ENCODE data around the gene DHX57. TPM values are rescaled to one million over a fixed set of nuclear protein-coding genes. Genes with fewer than 3 reads are reported as not detected.

Gene DHX57
- total RNA-seq, 1 donor from 2014 or later = 15.1 TPM

DNA sequence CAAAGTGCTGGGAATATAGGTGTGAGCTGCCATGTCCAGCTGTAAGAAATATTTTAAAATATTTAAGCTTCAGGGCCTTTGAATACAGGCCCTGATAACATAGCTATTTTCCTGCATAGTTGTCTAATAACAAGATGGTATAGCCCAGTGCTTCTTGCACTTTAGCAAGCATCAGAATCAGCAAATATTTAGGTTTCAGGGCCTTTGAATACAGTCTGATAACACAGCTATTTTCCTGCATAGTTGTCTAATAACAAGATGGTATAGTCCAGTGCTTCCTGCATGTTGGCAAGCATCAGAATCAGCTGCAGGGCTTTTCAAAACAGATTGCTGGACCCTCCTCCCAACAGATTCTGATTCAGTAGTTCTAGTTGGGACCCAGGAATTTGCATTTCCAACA lies 92.1 kb downstream of the DHX57 start:
- DNase-seq (no peak), ATAC-seq (no peak)
- Histone ChIP-seq H3K4me1 (peaks cover 9% of the 10 kb centered on the region), H3K27ac (no peak overlapping the region), H3K36me3 (peaks cover 15% of the 10 kb centered on the region), H3K9me3 (no peaks in the 10 kb centered on the region), H3K27me3 (no peaks in the 10 kb centered on the region), H3K4me3 (no peak overlapping the region)
- intact Hi-C loops (cut with DNase I) = no loop called here
- TF ChIP-seq, protein P1, sequence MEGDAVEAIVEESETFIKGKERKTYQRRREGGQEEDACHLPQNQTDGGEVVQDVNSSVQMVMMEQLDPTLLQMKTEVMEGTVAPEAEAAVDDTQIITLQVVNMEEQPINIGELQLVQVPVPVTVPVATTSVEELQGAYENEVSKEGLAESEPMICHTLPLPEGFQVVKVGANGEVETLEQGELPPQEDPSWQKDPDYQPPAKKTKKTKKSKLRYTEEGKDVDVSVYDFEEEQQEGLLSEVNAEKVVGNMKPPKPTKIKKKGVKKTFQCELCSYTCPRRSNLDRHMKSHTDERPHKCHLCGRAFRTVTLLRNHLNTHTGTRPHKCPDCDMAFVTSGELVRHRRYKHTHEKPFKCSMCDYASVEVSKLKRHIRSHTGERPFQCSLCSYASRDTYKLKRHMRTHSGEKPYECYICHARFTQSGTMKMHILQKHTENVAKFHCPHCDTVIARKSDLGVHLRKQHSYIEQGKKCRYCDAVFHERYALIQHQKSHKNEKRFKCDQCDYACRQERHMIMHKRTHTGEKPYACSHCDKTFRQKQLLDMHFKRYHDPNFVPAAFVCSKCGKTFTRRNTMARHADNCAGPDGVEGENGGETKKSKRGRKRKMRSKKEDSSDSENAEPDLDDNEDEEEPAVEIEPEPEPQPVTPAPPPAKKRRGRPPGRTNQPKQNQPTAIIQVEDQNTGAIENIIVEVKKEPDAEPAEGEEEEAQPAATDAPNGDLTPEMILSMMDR (IDR thresholded peaks at IDR 0.05) = no peak

DNA sequence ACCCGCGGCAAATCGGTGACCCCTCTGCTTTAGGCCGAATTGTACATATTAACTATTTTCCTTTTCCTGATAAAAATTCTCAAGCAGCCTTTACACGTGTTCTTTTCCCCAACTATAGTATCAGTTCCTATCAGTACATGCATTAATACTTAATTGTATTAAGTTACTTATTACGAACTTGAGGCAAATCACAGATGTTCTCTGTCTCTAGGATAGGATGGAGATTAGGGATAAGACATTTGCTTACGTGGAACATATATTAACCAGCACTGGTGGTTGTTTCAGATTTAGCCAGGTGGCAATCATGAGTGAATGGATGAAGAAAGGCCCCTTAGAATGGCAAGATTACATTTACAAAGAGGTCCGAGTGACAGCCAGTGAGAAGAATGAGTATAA lies 97.0 kb downstream of the DHX57 start:
- no peak for ATAC-seq
- Histone ChIP-seq H3K27me3 (no peaks in the 10 kb centered on the region), H3K27ac (peak overlapping the region; percentile 71), H3K4me3 (peak overlapping the region; percentile 80), H3K36me3 (peaks cover 15% of the 10 kb centered on the region), H3K9me3 (no peaks in the 10 kb centered on the region), H3K4me1 (peaks cover 7% of the 10 kb centered on the region)
- no peak for DNase-seq
- TF ChIP-seq, protein P1 (IDR thresholded peaks at IDR 0.05) = no peak
- intact Hi-C loops (cut with DNase I) = no loop called here

DNA sequence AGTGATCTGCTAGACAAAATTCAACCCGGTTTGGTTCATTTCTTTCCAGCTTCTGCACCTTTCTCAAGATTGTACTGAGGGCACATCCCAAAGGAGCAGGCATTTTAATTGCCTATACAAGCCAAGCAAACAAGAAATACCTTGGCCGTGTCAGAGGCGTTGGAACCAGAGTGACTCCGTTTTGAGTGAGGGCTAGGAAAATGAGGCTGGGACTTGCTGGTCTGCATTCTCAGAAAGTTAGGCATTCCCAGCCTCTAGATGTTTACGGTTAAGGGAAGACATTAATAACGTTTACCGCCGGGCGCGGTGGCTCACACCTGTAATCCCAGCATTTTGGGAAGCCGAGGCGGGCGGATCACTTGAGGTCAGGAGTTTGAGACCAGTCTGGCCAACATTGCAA lies 99.2 kb downstream of the DHX57 start:
- H3K36me3 ChIP-seq = peaks cover 9% of the 10 kb centered on the region
- TF ChIP-seq, protein P1 (IDR thresholded peaks at IDR 0.05) = no peak
- H3K27ac ChIP-seq = no peak overlapping the region
- no peaks in the 10 kb centered on the region for H3K27me3 ChIP-seq
- no peaks in the 10 kb centered on the region for H3K9me3 ChIP-seq
- intact Hi-C loops (cut with DNase I) = no loop called here
- peaks cover 7% of the 10 kb centered on the region for H3K4me1 ChIP-seq
- ATAC-seq (no peak), DNase-seq (no peak)
- no peak overlapping the region for H3K4me3 ChIP-seq

DNA sequence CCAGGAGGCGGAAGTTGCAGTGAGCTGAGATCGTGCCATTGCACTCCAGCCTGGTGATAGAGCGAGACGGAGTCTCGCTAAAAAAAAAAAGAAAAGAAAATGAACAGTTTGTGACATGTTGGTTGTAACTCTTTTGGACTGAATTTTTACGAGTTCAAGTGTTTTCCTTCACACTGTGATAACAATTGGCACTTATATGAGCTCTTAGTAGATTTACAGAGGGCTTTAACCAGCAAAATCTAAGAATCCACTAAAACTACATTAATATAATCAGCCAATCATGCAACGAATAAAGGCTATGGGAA lies 99.9 kb downstream of the DHX57 start:
- H3K4me1 ChIP-seq = peaks cover 7% of the 10 kb centered on the region
- H3K27me3 ChIP-seq = no peaks in the 10 kb centered on the region
- H3K4me3 ChIP-seq = no peak overlapping the region
- no peak overlapping the region for H3K27ac ChIP-seq
- TF ChIP-seq, protein P1 (IDR thresholded peaks at IDR 0.05) = no peak
- DNase-seq = no peak
- peaks cover 2% of the 10 kb centered on the region for H3K36me3 ChIP-seq
- intact Hi-C loops (cut with DNase I) = no loop called here
- no peak for ATAC-seq
- H3K9me3 ChIP-seq = no peaks in the 10 kb centered on the region

DNA sequence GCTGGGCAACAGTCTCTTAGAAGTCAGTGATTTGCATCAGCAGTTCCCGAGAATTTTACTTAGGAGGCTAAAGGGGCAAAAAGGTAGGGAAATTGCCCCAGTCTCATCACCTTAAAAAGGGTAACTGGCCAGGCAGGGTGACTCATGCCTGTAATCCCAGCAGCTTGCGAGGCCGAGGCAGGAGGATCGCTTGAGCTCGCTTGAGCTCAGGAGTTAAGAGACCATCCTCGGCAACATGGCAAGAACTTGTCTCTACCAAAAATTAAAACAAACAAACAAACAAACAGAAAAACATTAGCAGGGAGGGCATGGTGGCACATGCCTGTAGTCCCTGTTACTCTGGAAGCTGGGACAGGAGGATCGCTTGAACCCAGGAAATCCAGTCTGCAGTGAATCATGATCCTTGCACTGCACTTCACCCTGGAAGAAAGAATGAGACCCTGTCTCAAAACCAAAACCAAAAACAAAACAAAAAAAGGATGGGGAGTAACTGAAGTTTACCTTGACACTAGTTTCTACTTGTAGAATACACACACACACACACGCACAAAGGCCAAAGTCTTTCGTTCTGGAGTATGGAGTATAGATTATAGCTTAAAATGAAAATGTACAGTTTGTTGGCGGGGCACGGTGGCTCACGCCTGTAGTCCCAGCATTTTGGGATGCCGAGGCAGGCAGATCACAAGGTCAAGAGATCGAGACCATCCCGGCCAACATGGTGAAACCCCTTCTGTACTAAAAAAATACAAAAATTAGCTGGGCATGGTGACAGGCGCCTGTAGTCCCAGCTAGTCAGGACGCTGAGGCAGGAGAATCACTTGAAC lies 100.4 kb downstream of the DHX57 start:
- DNase-seq (no peak), ATAC-seq (no peak)
- no peaks in the 10 kb centered on the region for H3K9me3 ChIP-seq
- H3K27me3 ChIP-seq = no peaks in the 10 kb centered on the region
- intact Hi-C loops (cut with DNase I) = no loop called here
- peaks cover 7% of the 10 kb centered on the region for H3K4me1 ChIP-seq
- H3K36me3 ChIP-seq = no peaks in the 10 kb centered on the region
- H3K27ac ChIP-seq = no peak overlapping the region
- no peak overlapping the region for H3K4me3 ChIP-seq
- TF ChIP-seq, protein P1 (IDR thresholded peaks at IDR 0.05) = no peak

DNA sequence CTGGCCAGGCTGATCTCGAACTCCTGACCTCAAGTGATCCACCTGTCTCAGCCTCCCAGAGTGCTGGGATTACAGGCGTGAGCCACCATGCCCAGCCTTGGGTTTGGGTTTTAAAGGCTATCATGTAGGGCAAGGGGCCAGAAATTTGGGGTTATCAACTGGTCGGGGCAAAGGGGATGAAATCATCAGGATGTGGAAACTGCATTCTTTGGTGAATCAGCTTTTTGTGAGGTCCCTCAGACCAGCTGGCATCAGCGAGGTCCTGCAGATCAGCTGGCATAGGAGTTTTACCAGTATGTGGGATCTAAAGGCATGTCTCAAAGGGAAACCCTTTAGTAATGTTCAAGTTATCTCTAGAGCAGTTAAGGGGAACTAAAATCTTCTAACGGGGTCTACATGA lies 104.1 kb downstream of the DHX57 start:
- ATAC-seq = no peak
- Histone ChIP-seq H3K4me3 (no peak overlapping the region), H3K36me3 (no peaks in the 10 kb centered on the region), H3K27ac (no peak overlapping the region), H3K27me3 (no peaks in the 10 kb centered on the region), H3K9me3 (no peaks in the 10 kb centered on the region), H3K4me1 (no peaks in the 10 kb centered on the region)
- TF ChIP-seq, protein P1 (IDR thresholded peaks at IDR 0.05) = no peak
- no peak for DNase-seq
- intact Hi-C loops (cut with DNase I) = no loop called here

Data from upper lobe of right lung (tissue), 1 donor.